ENCODE measurements around the gene CST5.
"Not testable (repeated sequence)": the region's sequence is repeated elsewhere in the genome, so short reads cannot be mapped to it uniquely, and the experiment has no call there.

The CST5 gene

GRCh38 chr20:23879328-23879798 lies at the start of gene CST5:
Gene CST5, minus strand, starts transcription at chr20:23879748. Its CDS starts 72 bp downstream, at chr20:23879676.
- DNase-seq (ENCODE audit: low read depth), result no peak

- DNase-seq (ENCODE audit: low read depth), result peak; percentile 14
Observed at GRCh38 chr20:23928788-23929187, 49.2 kb upstream of the CST5 start.

- no peak for DNase-seq (ENCODE audit: low read depth)
Observed at GRCh38 chr20:23928353-23928752, 48.8 kb upstream of the CST5 start.

DNA sequence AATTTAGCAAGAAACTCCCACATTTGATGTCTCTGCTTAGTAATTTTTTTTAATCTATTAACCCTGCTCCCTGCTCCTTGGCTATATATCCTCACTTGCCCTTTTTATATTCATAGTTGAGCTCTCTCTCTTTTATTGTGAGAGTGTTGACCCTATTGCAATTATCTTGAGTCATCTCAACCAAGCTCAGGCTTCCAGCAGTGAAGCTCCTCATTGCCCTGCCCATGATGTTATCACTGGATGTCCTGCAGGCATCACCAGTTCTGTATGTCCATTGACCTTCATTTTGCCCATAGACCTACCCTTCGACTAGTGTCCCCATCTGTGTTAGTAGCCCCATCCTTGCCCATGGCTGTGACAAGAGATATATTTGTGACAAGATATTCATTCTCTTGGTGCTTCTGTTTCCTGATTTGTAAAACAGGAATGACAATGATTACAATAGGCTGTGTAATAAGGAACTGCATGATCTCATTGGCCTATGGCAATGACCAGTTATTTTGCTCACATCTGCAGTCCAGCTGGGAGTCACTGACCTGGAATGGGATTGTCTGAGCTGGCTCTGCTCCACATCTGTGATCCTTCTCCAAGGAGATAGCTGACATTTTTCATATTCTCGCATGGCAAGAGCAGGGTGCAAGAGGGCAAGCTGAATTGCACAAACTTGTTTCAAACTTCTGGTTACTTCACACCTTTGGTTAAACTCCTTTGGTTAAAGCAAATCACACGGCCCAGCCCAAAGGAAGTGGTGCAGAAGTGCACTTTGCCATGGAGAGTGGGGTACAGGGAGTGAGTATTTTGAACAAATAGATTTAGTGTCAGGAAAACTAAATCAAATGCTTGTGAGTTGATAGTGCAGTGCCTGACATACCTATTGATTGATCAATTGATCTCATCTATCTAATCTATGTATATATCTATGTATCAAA lies 47.7 kb upstream of the CST5 start:
- DNase-seq (ENCODE audit: low read depth), result no peak

GRCh38 chr20:23926526-23926880 lies 47.0 kb upstream of the CST5 start:
- DNase-seq (ENCODE audit: low read depth), result no peak

- DNase-seq (ENCODE audit: low read depth), result no peak
Observed at GRCh38 chr20:23925789-23926525, 46.4 kb upstream of the CST5 start.

- no peak for DNase-seq (ENCODE audit: low read depth)
Observed at GRCh38 chr20:23924751-23925150, 45.2 kb upstream of the CST5 start.

DNA sequence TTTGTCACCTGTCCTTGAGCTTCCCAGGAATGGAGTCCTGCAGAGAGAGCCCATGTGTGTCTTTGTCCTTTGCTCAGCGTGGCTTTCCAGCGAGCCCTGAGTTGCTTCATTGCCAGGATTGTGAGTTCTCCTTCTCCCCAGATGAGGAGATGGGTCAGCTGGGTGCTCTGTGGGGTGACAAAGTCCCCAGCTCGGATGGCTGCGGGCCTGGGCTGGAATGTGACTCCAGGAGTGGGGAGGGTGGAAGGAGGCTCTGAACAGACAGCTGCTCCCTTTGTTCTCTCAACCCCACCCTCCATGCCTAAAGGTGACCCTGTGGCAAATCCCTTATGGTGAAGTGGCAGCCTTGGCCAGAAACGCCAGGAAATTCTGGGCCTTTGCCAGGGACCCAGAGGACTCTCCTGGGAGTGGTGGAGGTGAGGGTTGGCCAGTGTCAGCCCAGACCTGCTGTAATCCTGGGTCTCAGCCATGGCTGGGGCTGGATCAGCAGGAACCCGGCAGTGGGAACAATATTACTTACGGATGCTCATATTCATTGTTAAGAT lies 44.4 kb upstream of the CST5 start:
- no peak for DNase-seq (ENCODE audit: low read depth)

- DNase-seq (ENCODE audit: low read depth), result no peak
Observed at GRCh38 chr20:23923311-23923710, 43.8 kb upstream of the CST5 start.

- DNase-seq (ENCODE audit: low read depth), result no peak
Observed at GRCh38 chr20:23920408-23921325, 41.1 kb upstream of the CST5 start.

GRCh38 chr20:23918896-23919295 lies 39.3 kb upstream of the CST5 start:
- DNase-seq (ENCODE audit: low read depth), result no peak

DNA sequence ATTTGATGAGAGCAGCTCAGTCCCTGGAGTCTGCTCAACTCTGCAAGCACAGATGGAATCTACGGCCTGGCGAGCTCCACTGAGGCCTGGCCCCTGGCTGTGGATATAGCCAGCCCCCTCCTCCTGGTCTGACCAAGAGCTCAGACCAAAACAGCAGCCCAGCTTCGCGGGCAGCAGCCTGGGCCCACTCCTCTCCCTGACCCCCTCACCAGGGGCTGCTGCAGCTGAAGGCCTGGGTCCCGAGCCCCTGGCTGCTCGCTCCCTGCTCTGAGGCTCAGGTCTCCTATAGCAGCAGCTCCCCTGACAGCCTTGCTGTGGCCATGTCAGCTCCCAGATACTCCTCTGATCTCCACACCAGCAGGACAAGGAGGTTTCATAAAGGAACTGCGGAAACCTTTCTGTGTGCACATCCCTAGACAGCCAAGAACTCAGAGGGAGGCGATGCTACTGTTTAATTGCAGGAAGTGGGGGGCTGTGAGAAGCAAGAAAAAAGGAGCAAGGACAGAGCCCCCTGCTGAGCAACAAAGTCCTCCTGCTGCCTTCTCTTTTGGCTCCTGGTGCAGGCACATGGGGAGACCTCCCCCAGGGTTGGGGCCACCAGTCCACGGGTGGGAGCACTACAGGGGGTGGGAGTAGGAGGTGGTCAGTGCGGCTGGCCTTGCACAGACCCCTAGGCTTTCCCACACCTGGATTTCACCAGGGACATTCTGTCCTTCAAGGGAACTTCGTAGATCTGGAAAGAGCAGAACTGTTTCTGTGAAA lies 38.7 kb upstream of the CST5 start:
- no peak for DNase-seq (ENCODE audit: low read depth)

DNA sequence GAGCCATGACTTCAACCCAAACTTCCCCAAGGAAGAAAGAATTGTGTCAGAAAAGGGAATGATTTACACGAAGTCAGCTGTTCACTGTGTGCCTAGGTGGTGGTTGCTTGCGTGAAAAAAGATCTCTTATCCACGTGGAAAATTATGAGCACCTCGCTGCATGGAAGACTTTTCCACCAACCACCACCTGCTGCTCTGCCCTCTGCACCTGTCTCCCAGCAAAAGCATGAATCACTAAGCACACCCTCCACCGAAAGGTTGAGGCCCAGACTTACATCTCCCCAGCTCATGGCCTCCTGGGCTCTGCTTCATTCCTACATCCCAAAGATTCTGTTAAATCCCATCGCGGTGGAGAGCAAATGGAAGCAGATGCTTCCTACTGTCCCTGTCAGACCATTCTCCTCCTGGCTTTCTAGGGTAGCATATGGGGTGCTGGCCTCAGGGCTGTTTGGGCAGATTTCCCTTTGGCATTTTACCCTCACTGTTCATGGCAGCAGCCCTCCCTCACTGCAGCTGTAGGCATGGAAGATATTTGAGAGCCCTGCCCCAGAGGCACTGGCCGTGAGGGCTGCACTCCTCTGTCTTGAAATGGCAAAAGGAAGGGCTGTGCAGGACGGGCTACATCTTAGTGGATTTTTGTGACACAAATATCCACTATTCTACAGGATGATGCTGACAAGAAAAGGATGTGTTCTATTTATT lies 37.6 kb upstream of the CST5 start:
- no peak for DNase-seq (ENCODE audit: low read depth)

GRCh38 chr20:23915844-23916243 lies 36.3 kb upstream of the CST5 start:
- DNase-seq (ENCODE audit: low read depth), result no peak

GRCh38 chr20:23914469-23914868 lies 34.9 kb upstream of the CST5 start:
- DNase-seq (ENCODE audit: low read depth), result not testable (repeated sequence)

DNA sequence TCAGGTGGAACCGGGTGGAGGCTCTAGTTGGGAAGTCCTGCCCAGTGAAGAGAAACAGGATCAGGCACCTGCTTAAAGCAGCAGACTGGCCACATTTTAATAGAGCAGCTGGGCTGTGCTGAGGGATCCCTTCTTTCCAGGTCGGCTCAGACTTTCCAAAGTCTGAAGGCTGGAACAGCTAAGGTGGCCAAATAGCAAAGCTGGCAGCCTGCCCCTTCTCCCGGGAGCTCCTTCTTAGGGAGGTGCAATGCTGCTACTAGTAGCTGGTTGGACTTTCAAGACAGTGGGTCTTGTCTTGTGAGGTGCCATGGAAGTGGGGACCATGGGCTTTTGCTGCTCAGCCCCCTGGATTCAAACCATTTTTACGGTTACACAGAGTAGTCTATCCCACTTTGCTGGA lies 30.7 kb upstream of the CST5 start:
- no peak for DNase-seq (ENCODE audit: low read depth)

DNA sequence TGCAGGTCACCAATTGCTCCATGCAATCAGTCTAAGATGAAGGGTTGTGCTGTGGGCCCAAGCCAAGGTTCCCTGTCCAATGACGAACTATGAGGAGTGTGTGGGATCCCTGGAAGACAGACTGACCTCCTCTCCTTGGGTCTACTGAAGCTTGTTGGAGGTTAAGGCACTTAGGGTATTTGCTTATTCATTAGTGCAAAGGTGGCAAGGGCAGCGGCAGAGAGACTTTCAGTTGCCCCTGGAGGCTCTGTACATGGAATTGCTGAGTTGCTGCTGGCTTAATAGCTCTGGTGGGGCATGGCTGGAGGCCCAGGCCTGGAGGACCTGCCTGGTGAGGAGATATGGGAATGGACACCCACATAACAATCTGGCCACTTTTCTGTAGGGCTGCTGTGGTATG lies 29.8 kb upstream of the CST5 start:
- DNase-seq (ENCODE audit: low read depth), result no peak

DNA sequence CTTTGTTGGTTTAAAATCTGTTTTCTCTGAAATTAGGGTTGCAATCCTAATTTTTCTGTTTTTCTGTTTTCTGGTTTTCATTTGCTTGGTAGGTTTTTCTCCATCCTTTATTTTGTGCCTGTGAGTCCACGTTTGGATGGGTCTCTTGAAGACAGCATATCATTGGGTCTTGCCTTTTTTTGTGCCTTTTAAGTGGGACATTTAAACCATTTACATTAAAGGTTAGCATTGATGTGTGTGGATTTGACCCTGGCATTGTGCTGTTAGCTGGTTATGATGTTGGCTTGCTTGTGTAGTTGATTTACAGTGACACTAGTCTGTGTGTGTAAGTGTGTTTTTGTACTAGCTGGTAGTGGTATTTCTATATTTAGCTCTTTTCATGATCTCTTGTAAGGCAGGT lies 28.0 kb upstream of the CST5 start:
- DNase-seq (ENCODE audit: low read depth), result no peak

DNA sequence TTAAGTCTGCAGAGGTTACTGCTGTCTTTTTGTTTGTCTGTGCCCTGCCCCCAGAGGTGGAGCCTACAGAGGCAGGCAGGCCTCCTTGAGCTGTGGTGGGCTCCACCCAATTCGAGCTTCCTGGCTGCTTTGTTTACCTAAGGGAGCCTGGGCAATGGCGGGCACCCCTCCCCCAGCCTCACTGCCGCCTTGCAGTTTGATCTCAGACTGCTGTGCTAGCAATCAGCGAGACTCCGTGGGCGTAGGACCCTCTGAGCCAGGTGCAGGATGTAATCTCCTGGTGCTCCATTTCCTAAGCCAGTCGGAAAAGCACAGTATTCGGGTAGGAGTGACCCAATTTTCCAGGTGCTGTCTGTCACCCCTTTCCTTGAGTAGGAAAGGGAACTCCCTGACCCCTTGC lies 22.8 kb upstream of the CST5 start:
- not testable (repeated sequence) for DNase-seq (ENCODE audit: low read depth)

DNA sequence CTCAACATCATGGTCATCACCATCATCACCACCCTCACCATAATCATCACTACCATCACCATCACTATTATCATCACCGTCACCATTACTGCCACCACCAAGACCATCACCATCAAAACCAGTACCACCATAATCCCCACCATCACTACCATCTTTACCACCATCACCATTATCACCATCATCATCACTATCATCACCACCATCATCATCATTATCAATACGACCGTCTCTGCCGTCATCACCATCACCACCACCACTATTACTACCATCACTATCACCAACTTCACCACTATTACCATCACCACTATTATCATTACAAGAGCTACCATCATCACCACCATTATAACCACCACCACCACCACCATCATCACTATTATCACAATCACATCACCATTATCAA lies 11.3 kb upstream of the CST5 start:
- not testable (repeated sequence) for DNase-seq (ENCODE audit: low read depth)

Measured in activated T-cell treated with anti-CD3 and anti-CD28 coated beads for 48 hours (primary cell).